GM18868 (cell line): ENCODE measurements around the gene DLG4.
"Not testable (repeated sequence)": the region's sequence is repeated elsewhere in the genome, so short reads cannot be mapped to it uniquely, and the experiment has no call there.

Experiments
- ATAC-seq: cut with Tn5 transposase; IDR thresholded peaks from one replicate; pipeline ENCODE4 v1.9.1; 2021; ENCODE audit warnings: mild to moderate bottlenecking, moderate library complexity; ENCODE audit not compliant: unreplicated experiment

The DLG4 gene

DNA sequence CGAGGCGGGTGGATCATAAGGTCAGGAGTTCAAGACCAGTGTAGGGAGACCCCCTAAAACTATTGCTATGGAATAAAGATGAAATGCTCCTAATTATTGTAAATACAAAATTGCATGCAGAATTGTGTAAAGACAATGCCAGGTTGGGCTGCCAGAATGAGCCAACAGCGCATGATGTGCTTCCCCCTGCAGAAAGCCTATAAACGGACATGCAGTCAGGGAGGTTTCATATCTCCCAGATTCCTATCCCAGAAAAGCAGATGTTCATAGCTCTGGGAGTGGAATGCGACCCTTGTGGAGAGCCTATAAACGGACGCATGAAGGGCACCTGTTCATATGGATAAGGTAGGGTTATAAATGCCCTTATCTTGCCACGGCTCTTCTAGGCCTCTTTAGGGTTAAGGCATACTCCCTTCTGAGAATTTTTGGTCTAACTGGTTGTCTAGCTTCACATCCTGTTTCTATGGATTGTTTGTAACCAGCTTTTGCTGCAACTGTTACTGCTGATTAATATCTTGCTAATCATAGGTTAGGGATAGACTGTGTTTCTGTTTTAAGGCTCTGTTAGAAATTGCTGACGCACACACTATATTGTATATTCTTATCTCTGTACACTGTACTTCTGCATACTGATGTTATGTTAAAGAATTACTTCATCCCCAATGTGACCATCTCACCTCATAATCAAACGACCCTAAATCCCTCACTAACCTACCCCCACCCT is 50.6 kb downstream of the DLG4 start:
- ATAC-seq = not testable (repeated sequence)

GRCh38 chr17:7167832-7168231 is 51.8 kb downstream of the DLG4 start:
- no peak for ATAC-seq

- ATAC-seq = no peak
These were observed 52.8 kb downstream of the DLG4 start for GRCh38 chr17:7166873-7167272.

DNA sequence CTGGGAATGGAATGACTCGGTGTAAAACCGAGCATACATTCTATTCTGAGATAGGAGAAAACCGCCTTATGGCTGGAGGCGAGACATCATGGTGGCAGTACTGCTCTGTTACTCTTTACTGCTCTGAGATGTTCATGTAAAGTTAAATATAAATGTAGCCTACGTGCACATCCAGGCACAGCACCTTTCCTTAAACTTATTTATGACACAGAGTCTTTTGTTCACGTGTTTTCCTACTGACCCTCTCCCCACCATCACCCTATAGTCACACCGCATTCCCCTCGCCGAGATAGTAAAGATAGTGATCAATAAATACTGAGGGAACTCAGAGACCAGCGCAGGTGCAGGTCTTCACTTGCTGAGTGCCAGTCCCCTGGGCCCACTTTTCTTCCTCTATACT is 60.1 kb downstream of the DLG4 start:
- not testable (repeated sequence) for ATAC-seq

- not testable (repeated sequence) for ATAC-seq
These were observed 61.2 kb downstream of the DLG4 start for GRCh38 chr17:7158424-7158823.

GRCh38 chr17:7156342-7156940 is 63.2 kb downstream of the DLG4 start:
- ATAC-seq = no peak

DNA sequence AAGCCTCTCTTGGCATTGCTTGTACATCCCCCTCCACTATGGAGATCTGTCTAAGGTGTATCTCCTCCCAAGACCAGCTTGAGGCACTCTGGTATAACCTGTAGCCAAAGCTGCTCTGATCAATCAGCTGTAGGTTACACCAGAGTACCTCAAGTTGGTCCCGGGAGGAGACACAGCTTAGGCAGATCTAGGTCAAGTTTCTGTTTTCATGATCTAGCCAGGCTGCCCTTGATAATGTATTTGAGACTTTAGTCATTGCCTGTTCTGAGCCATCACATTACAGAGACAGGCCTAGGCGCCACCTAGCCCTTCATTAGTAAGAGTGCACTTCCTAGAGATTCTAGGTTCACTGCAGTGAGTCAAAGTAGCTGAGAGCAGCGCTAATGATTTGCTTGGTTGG is 71.9 kb downstream of the DLG4 start:
- ATAC-seq = no peak

DNA sequence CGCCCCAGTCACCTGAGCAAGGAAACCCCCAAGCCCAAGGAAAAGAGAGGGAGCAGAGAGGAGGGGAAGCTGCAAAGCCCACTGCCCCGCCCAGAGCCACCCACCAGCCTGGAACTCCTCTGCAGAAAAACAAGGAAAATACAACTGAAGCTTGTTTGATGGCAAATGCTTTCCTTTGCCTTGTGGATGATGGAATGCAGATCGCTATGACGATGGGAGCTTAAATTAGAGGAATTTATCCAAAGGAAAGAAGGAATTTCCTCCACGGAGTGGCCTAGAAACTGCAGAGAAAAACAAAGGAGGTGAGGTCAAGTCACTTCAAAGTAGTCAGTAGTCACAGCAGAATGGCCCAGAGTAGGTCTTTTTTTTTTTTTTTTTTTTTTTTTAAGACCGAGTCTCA is 73.5 kb downstream of the DLG4 start:
- ATAC-seq = no peak

- ATAC-seq = no peak
These were observed 75.4 kb downstream of the DLG4 start for GRCh38 chr17:7144213-7144612.

DNA sequence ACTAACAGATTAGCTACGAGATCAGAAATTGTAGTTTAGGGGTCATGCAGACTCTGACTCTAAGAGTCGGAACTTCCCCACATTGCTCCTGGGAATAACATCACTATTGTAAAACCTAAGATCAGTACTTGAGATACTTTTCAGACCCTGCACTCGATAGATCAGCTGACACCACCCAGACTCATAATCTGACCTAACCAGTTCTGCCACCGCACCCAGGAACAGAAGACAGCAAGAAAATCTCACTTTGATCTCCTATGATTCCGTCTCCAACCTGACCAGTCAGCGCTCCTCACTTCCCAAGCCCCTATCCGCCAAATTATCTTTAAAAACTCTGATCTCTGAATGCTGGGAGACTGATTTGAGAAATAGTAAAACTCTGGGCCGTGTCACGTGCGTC is 77.8 kb downstream of the DLG4 start:
- no peak for ATAC-seq

GRCh38 chr17:7139400-7139799 is 80.2 kb downstream of the DLG4 start:
- no peak for ATAC-seq

GRCh38 chr17:7138800-7139381 is 80.7 kb downstream of the DLG4 start:
- no peak for ATAC-seq

GRCh38 chr17:7137171-7137943 is 82.3 kb downstream of the DLG4 start:
- ATAC-seq = no peak
